ENCODE data around the gene B3GNT8. TPM values are rescaled to one million over a fixed set of nuclear protein-coding genes. Genes with fewer than 3 reads are reported as not detected.

The B3GNT8 gene
- total and polyA plus RNA-seq, 9 of the 15 experiments (the other 6 are each of a cell fraction or from before 2014, with no cell fraction given): 0.11 to 2.9 (median 0.65) TPM; not detected in 2

DNA sequence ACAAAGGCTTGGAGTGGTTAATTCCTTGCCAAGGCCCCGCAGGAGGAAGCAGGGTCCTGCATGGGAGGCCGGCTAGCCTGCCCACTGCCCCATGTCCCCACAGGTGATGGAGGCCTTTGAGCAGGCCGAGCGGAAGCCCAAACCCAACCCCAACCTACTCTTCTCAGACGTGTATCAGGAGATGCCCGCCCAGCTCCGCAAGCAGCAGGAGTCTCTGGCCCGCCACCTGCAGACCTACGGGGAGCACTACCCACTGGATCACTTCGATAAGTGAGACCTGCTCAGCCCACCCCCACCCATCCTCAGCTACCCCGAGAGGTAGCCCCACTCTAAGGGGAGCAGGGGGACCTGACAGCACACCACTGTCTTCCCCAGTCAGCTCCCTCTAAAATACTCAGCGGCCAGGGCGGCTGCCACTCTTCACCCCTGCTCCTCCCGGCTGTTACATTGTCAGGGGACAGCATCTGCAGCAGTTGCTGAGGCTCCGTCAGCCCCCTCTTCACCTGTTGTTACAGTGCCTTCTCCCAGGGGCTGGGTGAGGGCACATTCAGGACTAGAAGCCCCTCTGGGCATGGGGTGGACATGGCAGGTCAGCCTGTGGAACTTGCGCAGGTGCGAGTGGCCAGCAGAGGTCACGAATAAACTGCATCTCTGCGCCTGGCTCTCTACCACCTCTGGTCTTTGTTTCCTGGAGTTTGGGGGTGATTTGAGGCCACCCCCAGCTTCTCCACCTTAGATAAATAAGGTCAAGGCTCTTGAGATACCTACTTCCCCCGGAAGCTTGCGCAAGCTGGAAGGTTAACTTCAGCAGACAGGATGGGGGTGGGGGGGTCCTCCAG is 2.6 kb downstream of the B3GNT8 start:
- Histone ChIP-seq H3K9ac (ENCODE audit: insufficient read depth in 1 of 2, low read depth in 2 of 2, low read length in 2 of 2) (peak overlapping the region in 1 of 2 experiments; percentile 87; a peak in 2 of 4 replicates), H2AFZ (ENCODE audit: low read depth, low read length) (no peak overlapping the region), H3K27ac (ENCODE audit: extremely low read depth, low read depth, low read length) (no peak overlapping the region), H3K4me3 (no peak overlapping the region), H3K79me2 (ENCODE audit: control insufficient read depth, insufficient read depth, low read length) (peaks cover 8% of the 10 kb centered on the region; the same call in 2 of the 3 replicates), H3K4me1 (replicated peaks in 1 of 2; ENCODE audit: control insufficient read depth in 2 of 2, insufficient read depth in 2 of 2, low read length in 2 of 2) (peaks cover 23 to 47% of the 10 kb centered on the region in 2 experiments), H3K9me3 (replicated peaks; ENCODE audit: control insufficient read depth, insufficient read depth, low read depth, low read length) (no peaks in the 10 kb centered on the region), H3K27me3 (ENCODE audit: control insufficient read depth in 2 of 2, insufficient read depth in 2 of 2, low read length in 2 of 2) (no peaks in the 10 kb centered on the region), H3K36me3 (ENCODE audit: control insufficient read depth, insufficient read depth, low read length) (peaks cover 49% of the 10 kb centered on the region; the same call in 2 of the 3 replicates), H3K4me2 (ENCODE audit: insufficient read depth, low read length) (no peak overlapping the region), H4K20me1 (replicated peaks; ENCODE audit: control insufficient read depth, insufficient read depth, low read length) (no peaks in the 10 kb centered on the region), H3K9me1 (ENCODE audit: control insufficient read depth, insufficient read depth, low read length) (no peaks in the 10 kb centered on the region)
- DNase-seq (ENCODE audit: extremely low read depth in 1 of 4, low spot score in 3 of 4): peak in 1 of 4 experiments; percentile 20
- no peak for ATAC-seq
- POLR2A ChIA-PET: interaction anchor here (1.0 kb wide), 2 partner anchors 14 to 17 kb away, joined by 3 to 7 read pairs; no protein-coding TSS in a partner anchor
- CTCF ChIA-PET (ENCODE audit: low intra/inter-chr PET ratio): interaction anchor here (0.6 kb wide), 1 partner anchor 33 kb away, joined by 3 read pairs; no protein-coding TSS in a partner anchor
- peak; percentile 91 for TF ChIP-seq CEBPB (tag; IDR thresholded peaks at IDR 0.05)
- TF ChIP-seq CC2D1A (IDR thresholded peaks at IDR 0.05): no peak
- no peak for TF ChIP-seq NR2C1 (IDR thresholded peaks at IDR 0.05)
- TF ChIP-seq NR2C1 (tag; IDR thresholded peaks at IDR 0.05): no peak
- TF ChIP-seq ZC3H4 (CRISPR knock-in tag; IDR thresholded peaks at IDR 0.05; ENCODE audit: borderline replicate concordance): no peak
- peak; percentile 25; the same call in 1 of the 2 replicates for TF ChIP-seq CEBPG (CRISPR knock-in tag; IDR thresholded peaks at IDR 0.05)
- TF ChIP-seq CEBPG (tag; conservative IDR thresholded peaks at IDR 0.05 in 1 of 2, IDR thresholded peaks at IDR 0.05 in 1 of 2): peak in 1 of 2 experiments; percentile 40; a peak in 2 of 4 replicates
- no peak for TF ChIP-seq SMARCE1 (IDR thresholded peaks at IDR 0.05)
- TF ChIP-seq, protein P1, sequence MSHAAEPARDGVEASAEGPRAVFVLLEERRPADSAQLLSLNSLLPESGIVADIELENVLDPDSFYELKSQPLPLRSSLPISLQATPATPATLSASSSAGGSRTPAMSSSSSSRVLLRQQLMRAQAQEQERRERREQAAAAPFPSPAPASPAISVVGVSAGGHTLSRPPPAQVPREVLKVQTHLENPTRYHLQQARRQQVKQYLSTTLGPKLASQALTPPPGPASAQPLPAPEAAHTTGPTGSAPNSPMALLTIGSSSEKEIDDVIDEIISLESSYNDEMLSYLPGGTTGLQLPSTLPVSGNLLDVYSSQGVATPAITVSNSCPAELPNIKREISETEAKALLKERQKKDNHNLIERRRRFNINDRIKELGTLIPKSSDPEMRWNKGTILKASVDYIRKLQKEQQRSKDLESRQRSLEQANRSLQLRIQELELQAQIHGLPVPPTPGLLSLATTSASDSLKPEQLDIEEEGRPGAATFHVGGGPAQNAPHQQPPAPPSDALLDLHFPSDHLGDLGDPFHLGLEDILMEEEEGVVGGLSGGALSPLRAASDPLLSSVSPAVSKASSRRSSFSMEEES (CRISPR knock-in tag; IDR thresholded peaks at IDR 0.05): no peak
- peak; percentile 37; the same call in 1 of the 2 replicates for TF ChIP-seq GABPA (tag; conservative IDR thresholded peaks at IDR 0.05; ENCODE audit: low read depth)
- peak; percentile 32; the same call in 1 of the 2 replicates for TF ChIP-seq ETV1 (tag; conservative IDR thresholded peaks at IDR 0.05; ENCODE audit: low read depth)
- no TSS peak for BruUV-seq (replicated peaks)
- intact Hi-C loops (cut with micrococcal nuclease): no loop called here
- no peak for FAIRE-seq
- WGBS (ENCODE audit: insufficient coverage, low coverage, missing lambda C conversion rate): 83% methylated on average over 17 of the region's 21 CpGs
- in situ Hi-C loops (cut with MboI): no loop called here

Measured in K562 (cell line).